HG03520 (cell line): ENCODE data around the gene ARHGEF11.

Experiments
- ATAC-seq: cut with Tn5 transposase; IDR thresholded peaks from one replicate; pipeline ENCODE4 v1.9.1; 2021; ENCODE audit warnings: mild to moderate bottlenecking, moderate library complexity; ENCODE audit not compliant: unreplicated experiment

The ARHGEF11 gene

DNA sequence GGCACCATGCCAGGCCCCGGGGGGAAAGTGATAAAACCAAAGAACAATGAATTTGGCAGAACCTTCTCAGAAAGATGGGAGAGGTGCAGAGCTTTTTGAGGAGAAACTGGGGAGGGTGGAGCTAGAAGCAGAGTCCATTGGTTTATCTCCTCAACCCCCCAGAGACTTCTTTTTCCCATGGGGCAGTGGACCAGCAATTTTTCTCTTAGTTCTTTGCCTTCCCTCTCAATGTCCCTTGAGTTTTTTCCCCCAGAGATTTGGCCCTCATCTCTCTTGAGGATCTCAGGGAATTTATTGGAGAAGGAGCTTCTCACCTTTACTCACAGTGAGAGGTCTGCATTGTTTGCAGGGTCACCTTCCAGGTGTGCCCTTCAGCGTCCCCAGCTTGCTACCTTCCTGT lies 5.3 kb upstream of the ARHGEF11 start:
- no peak for ATAC-seq

DNA sequence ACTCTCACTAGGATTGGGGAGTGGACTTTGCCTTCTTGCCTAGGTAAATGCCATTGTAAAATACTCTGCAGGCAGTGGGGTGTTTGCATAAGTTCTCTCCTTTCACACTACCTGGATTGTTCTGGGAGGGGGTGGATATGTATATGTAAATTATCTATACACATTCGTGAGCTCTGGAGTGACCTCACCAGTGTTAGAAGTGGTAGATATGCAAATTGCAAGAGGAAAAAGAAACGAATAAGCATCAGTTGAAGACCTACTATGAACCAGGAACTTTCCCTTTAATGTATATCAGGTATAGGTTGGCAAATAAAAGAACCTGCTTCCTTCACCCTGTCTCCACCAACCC lies 1.5 kb upstream of the ARHGEF11 start:
- no peak for ATAC-seq

- no peak for ATAC-seq
Observed at GRCh38 chr1:157044326-157044725, 1.2 kb downstream of the ARHGEF11 start.

DNA sequence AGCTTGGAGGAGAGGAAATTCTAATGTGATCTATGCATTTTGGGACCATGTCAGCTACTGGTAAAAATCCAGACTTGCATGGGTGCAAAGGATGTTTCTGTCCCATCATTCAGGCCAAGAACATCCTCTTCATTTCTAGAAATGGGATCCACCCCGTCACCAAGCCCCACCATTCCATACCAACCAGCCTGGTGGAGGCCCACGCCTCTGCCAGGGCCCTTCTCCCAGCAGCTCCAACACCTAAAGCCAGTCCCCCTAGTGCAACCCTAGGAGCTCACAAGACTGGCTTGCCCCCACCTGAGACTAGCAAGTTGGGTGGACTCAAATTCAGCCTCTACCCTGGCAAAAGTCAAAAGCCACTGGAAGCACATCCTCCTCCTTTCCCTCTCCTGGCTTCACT lies 1.9 kb downstream of the ARHGEF11 start:
- ATAC-seq, result no peak

GRCh38 chr1:157042846-157043245 lies 2.7 kb downstream of the ARHGEF11 start:
- ATAC-seq, result no peak

DNA sequence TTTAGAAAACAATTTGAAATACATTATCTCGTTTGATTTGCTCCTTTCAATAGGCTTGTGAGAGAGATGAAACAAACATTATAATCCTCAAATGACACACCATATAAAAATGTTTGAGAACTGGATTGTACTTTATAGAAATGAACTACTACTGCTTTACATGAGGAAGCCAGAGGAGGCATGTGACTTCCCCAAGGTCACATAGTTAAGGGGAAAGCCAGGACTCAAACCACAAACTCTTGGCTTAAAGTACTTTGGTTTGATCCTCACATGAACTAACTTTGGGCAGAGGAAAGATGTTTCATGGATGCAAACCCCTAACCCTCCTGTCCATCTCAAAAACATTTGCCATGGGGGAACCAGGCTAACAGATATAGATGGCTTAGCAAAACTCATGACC lies 4.7 kb downstream of the ARHGEF11 start:
- ATAC-seq, result no peak

GRCh38 chr1:157035121-157035520 lies 10.4 kb downstream of the ARHGEF11 start:
- ATAC-seq, result no peak

GRCh38 chr1:157034137-157034800 lies 11.3 kb downstream of the ARHGEF11 start:
- no peak for ATAC-seq

- ATAC-seq, result no peak
Observed at GRCh38 chr1:157033357-157033876, 12.1 kb downstream of the ARHGEF11 start.

DNA sequence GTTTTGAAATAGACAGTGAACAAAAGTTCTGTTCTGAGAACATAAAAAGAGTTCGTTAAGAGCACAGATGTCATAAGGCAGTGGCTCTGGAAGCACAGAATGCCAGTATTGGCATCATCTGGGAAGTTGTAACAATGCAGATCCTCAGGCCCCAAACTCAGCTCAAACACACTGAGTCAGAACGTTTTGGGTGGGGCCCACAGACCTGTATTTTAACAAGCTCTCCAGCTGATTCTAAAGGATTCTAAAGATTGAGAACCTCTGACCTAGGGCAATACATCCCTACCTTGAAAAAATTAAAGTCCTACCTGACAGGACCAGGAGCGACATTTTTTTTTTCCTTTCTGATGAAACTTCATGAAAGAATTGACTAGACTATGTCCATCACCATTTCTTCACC lies 13.2 kb downstream of the ARHGEF11 start:
- no peak for ATAC-seq

- ATAC-seq, result no peak
Observed at GRCh38 chr1:157030728-157031127, 14.8 kb downstream of the ARHGEF11 start.

GRCh38 chr1:157028674-157029073 lies 16.9 kb downstream of the ARHGEF11 start:
- ATAC-seq, result no peak

- no peak for ATAC-seq
Observed at GRCh38 chr1:157025856-157026255, 19.7 kb downstream of the ARHGEF11 start.

DNA sequence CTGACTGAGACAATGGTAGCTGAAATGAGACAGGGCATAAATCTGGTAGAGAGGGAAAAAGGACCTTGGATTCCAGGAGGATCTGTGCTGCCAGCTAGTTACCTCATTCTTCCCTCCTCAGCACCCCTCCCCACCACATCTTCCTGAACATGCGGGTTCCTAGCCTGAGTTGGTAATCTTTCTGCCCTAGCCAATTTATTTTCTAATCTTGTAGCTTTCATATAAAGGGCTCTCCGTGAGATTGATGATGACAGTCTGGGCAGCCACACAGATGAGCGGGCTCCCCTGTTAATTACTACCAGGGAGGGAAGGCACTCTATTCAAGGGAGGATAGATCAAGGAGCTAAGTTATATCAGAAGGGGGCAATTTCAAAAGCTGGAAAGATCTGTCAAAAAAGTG lies 20.2 kb downstream of the ARHGEF11 start:
- no peak for ATAC-seq

- no peak for ATAC-seq
Observed at GRCh38 chr1:157021688-157022087, 23.9 kb downstream of the ARHGEF11 start.

GRCh38 chr1:157019457-157019856 lies 26.1 kb downstream of the ARHGEF11 start:
- ATAC-seq, result no peak

DNA sequence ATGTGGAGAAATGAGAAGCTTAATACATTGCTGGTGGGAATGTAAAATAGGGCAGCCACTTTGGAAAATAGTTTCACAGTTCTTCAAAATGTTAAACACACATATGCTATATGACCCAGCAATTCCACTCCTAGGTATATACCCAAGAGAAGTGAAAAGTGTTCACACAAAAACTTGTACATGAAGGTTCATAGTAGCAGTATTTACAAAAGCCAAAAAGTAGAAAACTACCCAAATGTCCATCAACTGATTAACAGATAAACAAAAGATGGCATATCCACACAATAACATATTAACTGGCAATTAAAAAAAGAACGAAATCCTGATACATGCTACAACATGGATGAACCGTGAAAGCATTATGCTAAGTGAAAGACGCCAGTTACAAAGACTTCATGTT lies 33.7 kb downstream of the ARHGEF11 start:
- no peak for ATAC-seq

DNA sequence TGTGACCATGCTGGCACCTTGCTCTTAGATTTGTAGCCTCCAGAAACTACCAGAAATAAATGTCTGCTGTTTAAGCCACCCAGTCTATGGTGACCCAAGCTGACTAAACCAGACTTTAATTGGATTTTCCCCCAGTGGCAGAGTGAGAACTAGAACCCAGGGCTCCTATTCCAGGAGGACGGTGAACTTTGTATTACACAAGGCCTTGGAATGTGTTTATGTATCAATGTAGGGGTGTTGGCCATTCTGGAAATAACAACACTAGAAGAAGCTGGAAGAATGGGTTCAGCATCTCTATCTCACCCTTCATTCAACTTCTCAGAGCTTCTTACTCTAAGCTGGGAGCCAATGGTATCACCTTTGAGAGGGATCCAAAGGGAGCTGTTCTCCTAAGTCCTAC lies 37.0 kb downstream of the ARHGEF11 start:
- ATAC-seq, result no peak

- no peak for ATAC-seq
Observed at GRCh38 chr1:157007306-157007705, 38.2 kb downstream of the ARHGEF11 start.

- no peak for ATAC-seq
Observed at GRCh38 chr1:157006676-157007075, 38.9 kb downstream of the ARHGEF11 start.

GRCh38 chr1:157005965-157006364 lies 39.6 kb downstream of the ARHGEF11 start:
- ATAC-seq, result no peak

DNA sequence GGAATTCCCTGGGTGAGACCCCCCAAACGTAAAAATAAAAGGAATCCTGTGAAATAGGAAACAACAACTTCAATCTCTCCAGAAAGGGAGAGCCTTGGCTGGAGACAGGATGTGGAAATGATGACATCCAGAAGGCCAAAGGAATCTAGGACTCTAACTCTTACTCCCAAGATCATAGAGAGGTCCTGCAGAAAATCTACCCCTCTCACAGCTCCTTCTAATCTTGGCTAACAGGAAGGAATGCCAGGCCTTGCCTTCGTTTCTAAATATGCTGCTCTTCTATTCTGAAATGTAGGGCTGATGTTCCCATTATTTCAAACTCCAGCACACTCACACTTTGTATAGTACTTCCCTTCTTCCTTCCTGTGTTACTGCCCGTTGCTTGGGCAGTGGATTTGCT lies 40.7 kb downstream of the ARHGEF11 start:
- no peak for ATAC-seq

DNA sequence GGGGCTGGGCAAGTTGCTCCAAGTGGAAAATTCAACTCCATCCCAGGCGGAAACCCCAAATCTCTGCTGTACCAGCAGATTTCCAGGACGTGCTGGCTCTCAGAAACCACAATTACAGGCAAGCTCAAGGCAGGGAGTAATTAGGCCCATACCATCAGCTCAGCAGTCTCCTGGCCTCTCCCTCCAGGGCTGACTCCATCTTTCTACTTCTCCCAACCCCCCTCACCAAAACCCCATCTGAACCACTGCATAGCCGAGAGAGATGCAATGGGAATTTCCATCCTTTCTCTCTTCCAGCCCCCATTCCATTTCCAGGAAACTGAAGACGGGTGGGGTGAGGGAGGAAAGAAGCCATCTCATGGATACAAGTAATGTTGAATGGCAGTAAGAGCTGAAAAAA lies 41.2 kb downstream of the ARHGEF11 start:
- ATAC-seq, result no peak
